Fibroblast of skin of left quadriceps (primary cell): Measurements from ENCODE around the gene FABP1.

Experiments
- DNase-seq, 2 experiments: peaks; one replicate each; pipeline ENCODE4 v3.0.0-alpha.2; 2013; ENCODE audit warnings: low read depth in 2 of 2

FABP1 gene

DNA sequence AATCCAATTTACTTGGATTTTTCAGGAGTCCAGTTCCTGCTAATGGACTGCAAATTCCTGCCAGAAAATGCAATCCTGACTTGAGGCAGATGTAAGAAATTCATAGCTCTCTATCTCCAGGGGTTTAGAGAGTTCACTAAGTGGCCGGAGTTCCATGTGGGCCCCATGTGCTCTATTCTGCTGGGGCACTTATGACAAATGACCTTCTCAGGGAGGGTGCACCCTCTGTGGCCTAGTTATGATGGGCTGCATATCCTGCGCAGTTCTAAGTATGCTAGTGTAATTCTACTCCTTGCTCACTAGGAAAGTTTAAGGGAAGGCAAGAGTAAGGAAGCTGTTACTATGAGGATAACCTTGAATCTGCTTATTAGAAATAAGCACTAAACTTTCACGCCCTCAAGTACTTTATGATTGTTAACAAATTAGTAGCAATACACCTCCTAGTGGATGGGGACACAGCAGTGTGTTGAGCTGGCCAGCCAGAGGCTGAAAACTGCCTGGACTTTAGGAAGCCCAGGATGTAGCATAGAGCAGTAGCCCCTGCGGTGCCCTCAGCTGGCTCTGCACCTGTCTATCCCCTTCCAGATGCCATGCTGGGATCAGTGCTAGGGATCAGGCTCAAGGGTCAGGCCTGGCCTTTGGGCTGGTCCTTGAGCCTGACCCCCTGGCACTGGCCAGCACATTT, 45.8 kb downstream of the FABP1 start:
- DNase-seq, result no peak

DNA sequence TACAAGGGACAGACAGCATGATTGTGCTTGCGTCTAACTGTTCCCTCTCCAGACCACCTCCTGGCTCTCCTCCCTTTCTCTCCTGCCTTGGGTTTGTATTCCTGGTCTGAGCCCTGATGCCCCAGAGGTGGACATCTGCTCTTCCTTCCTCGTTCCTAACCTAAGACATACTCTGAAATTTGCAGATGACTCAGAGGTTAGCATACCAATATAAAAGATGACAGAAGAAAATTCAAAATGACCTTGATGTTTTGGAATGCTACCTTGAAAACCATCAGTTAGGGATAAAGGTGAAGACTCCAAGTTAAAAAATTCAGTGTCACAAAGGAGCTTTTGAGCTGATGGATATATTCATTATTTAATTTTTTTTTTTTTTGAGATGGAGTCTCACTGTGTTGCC, 47.3 kb downstream of the FABP1 start:
- no peak for DNase-seq

DNA sequence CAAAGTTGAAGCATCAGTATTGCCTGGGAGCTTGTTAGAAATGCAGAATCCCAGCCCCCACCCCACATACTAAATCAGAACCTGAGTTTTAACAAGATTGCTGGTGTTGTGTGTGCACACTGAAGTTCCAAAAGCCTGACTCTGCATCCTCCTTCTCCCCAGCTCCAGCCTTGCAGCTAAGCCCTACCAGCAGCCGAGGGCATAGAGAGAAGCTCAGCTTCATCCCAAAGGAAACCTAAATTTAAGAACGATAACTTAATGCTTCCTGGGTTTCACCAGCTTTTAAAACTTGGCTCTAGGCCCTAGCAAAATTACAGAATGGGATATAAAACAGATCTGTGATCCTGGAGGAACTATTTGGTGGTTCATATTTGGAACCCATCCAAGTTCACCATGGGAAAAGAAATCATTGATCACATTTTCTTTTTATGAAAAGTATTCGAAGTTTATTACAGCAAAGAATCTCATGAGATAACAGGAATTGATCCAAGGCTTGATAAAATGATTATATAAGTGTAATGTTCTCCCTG, 49.2 kb downstream of the FABP1 start:
- DNase-seq, result no peak

- DNase-seq, result no peak
Measured at GRCh38 chr2:88077080-88077479, 50.8 kb downstream of the FABP1 start.

- DNase-seq, result peak; percentile 92 to 93
Measured at GRCh38 chr2:88074854-88075292, 53.0 kb downstream of the FABP1 start.

DNA sequence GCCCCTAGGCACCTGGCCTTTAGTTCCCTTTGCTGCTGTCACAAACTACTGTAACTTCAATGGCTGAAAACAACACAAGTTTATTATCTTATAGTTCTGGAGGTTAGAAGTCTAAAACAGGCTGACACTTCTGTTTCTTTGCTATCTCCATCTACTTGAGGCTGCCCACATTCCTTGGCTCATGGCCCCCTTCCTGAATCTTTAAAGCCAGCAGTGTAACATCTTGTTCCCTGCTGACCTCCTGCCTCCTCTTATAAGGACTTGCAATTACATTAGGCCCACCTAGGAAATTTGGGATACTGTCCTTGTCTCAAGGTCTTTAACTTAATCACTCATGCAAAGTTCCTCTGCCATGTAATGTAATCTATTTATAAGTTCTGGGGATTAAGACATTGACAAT, 53.7 kb downstream of the FABP1 start:
- DNase-seq, result no peak
